GM12878 (cell line): ENCODE measurements around the gene COIL. TPM values are rescaled to one million over a fixed set of nuclear protein-coding genes. Genes with fewer than 3 reads are reported as not detected.

Source experiments
- ATAC-seq: fragments of 200-7000 bp; cut with Tn5 transposase; 3 replicates; pipeline ENCODE4 v1.9.1; 2020; ENCODE audit warnings: mild to moderate bottlenecking, moderate library complexity
- BruUV-seq: library from RNA; stranded (reverse); fragments of 400-500 nt; replicated peaks from 2 replicates; lab custom pipeline; 2021; lab: Mats Ljungman, UMichigan
- CTCF ChIA-PET: fragments of 300-600 bp; sonication (Branson Sonifier 250); formaldehyde crosslinking; extraction: SDS; loops from one replicate; lab custom pipeline; 2021; ENCODE audit warnings: inconsistent platforms; lab: Yijun Ruan, JAX
- POLR2A ChIA-PET: fragments of 350-600 bp; formaldehyde crosslinking; extraction: SDS; loops from one replicate; lab custom pipeline; 2021; ENCODE audit warnings: inconsistent platforms; lab: Charles Lee
- RAD21 ChIA-PET: fragments of 300-600 bp; sonication (Branson Sonifier 250); formaldehyde crosslinking; loops from one replicate; lab custom pipeline; 2023; ENCODE audit warnings: antibody characterized with exemption; ENCODE audit not compliant: unreplicated experiment; lab: Charles Lee
- SMC1A ChIA-PET: fragments of 300-600 bp; sonication (Branson Sonifier 250); formaldehyde crosslinking; loops from one replicate; lab custom pipeline; 2023; ENCODE audit not compliant: unreplicated experiment, uncharacterized antibody; lab: Charles Lee
- DNase-seq: peaks from one replicate; pipeline ENCODE4 v3.0.0-alpha.2; 2011; ENCODE audit warnings: low read depth, low spot score
- FAIRE-seq: peaks from 3 replicates; lab custom pipeline; 2011; peaks lifted over from hg19 to GRCh38; lab: Jason Lieb, UNC
- H2AFZ ChIP-seq: 2 replicates; pipeline ENCODE4 v1.6.0; 2011; ENCODE audit warnings: low read depth, low read length, control low read depth; ENCODE audit not compliant: control insufficient read depth
- H3K27ac ChIP-seq: 2 replicates; pipeline ENCODE4 v1.5.1; 2011; ENCODE audit warnings: control low read depth; ENCODE audit not compliant: control insufficient read depth, insufficient read depth
- H3K27me3 ChIP-seq, 2 experiments: replicated peaks in 1 of 2; 2 replicates each; pipeline versions ENCODE4 v1.6.0 to v1.6.1; 2011; ENCODE audit warnings: low read length in 1 of 2; ENCODE audit not compliant: control insufficient read depth in 2 of 2, insufficient read depth in 2 of 2
- H3K36me3 ChIP-seq, 2 experiments: 2 replicates each; pipeline ENCODE4 v1.5.1; 2011; ENCODE audit warnings: low read length in 1 of 2; ENCODE audit not compliant: control insufficient read depth in 2 of 2, insufficient read depth in 2 of 2
- H3K4me1 ChIP-seq: 2 replicates; pipeline ENCODE4 v1.6.1; 2011; ENCODE audit warnings: mild to moderate bottlenecking, low read length, moderate library complexity, mixed read lengths; ENCODE audit not compliant: control insufficient read depth, insufficient read depth
- H3K4me2 ChIP-seq: 2 replicates; pipeline ENCODE4 v1.6.0; 2011; ENCODE audit warnings: control low read depth; ENCODE audit not compliant: control insufficient read depth, insufficient read depth
- H3K4me3 ChIP-seq: fragments of 200-600 bp; sonication (generic); 2 replicates; pipeline ENCODE4 v1.5.1; 2016
- H3K79me2 ChIP-seq: 2 replicates; pipeline ENCODE4 v1.6.0; 2011; ENCODE audit warnings: low read length; ENCODE audit not compliant: control insufficient read depth, insufficient read depth
- H3K9ac ChIP-seq: 2 replicates; pipeline ENCODE4 v1.8.0; 2011; ENCODE audit warnings: low read length, control low read depth, mixed read lengths; ENCODE audit not compliant: control insufficient read depth, insufficient read depth
- H3K9me3 ChIP-seq: replicated peaks from 3 replicates; pipeline ENCODE4 v1.5.1; 2011; ENCODE audit warnings: mild to moderate bottlenecking, low read length; ENCODE audit not compliant: control insufficient read depth, insufficient read depth
- H4K20me1 ChIP-seq: 2 replicates; pipeline ENCODE4 v1.6.0; 2011; ENCODE audit not compliant: control insufficient read depth, insufficient read depth
- BACH1 ChIP-seq: fragments of 450-650 bp; IDR thresholded peaks from 2 replicates; pipeline ENCODE4 v1.6.1; 2017; ENCODE audit warnings: mild to moderate bottlenecking, borderline replicate concordance
- CREM ChIP-seq: IDR thresholded peaks from 2 replicates; pipeline ENCODE4 v1.6.1; 2014; ENCODE audit warnings: antibody characterized with exemption, low read depth
- E2F4 ChIP-seq: IDR thresholded peaks from 2 replicates; pipeline ENCODE4 v1.6.1; 2012; ENCODE audit warnings: low read depth, low read length, improper control_type of control experiment
- NBN ChIP-seq: fragments of 450-650 bp; IDR thresholded peaks from 2 replicates; pipeline ENCODE4 v1.6.1; 2016
- RELA ChIP-seq: fragments of 450-650 bp; IDR thresholded peaks from 2 replicates; pipeline ENCODE4 v1.8.0; 2014; ENCODE audit warnings: borderline replicate concordance; ENCODE audit not compliant: partially characterized antibody
- SMC3 ChIP-seq: IDR thresholded peaks from 2 replicates; pipeline ENCODE4 v1.6.1; 2011; ENCODE audit warnings: low read length, improper control_type of control experiment, borderline replicate concordance
- SREBF2 ChIP-seq: IDR thresholded peaks from 2 replicates; pipeline ENCODE4 v1.6.1; 2012; ENCODE audit warnings: mild to moderate bottlenecking, low read length
- TCF12 ChIP-seq: IDR thresholded peaks from 2 replicates; pipeline ENCODE4 v1.6.1; 2011; ENCODE audit warnings: low read depth, mild to moderate bottlenecking, low read length
- YY1 ChIP-seq: IDR thresholded peaks from 2 replicates; pipeline ENCODE4 v1.6.1; 2011; ENCODE audit warnings: low read depth, mild to moderate bottlenecking, low read length
- ZNF592 ChIP-seq: fragments of 450-650 bp; IDR thresholded peaks from 2 replicates; pipeline ENCODE4 v1.6.1; 2017; ENCODE audit warnings: mild to moderate bottlenecking, moderate library complexity
- WGBS: methylation state at CpG from one replicate; pipeline ENCODE4 v1.1.6; 2016; ENCODE audit warnings: low lambda C conversion rate; ENCODE audit not compliant: insufficient replicate concordance, insufficient coverage; ENCODE audit errors: missing lambda C conversion rate; 5-methylcytosine and 5-hydroxymethylcytosine counted together
- in situ Hi-C: fragments of 300-500 bp; cut with MboI; formaldehyde crosslinking; loops from 9 replicates; pipeline ENCODE4 v1.14.3; 2018; ENCODE audit warnings: mixed read lengths
- intact Hi-C: fragments of 100-400 bp; cut with micrococcal nuclease; formaldehyde crosslinking; loops from one replicate; pipeline ENCODE4 v1.14.2; 2022; ENCODE audit not compliant: unreplicated experiment
- polyA plus RNA-seq, 11 experiments: library from polyadenylated mRNA; depleted of rRNA in 4 of 11; unstranded in 6 of 11; stranded (reverse) in 5 of 11; fragments of >200 nt; fragmentation: Nextera tagmentation in 4 of 11; fragmentation: Illumina TruSeq in 1 of 11; extraction: Ambion mirVana in 4 of 11; extraction: Trizol in 1 of 11; gene quantifications; 1 replicate in 1 of 11; 2 replicates in 10 of 11; pipeline versions ENCODE4 v1.2.1 to v1.2.3, GENCODE V29; 2011 to 2016; ENCODE audit warnings: inconsistent platforms in 2 of 11, missing spikeins in 2 of 11, low read depth in 1 of 11
- total RNA-seq, 4 experiments: library from RNA; depleted of rRNA in 3 of 4; stranded (reverse); fragments of >200 nt in 3 of 4; fragmentation: Illumina TruSeq in 1 of 4; extraction: Trizol in 1 of 4; gene quantifications; 2 replicates each; pipeline versions ENCODE4 v1.2.1 to v1.2.3, GENCODE V29; 2013 to 2021
- TF ChIP-seq, protein P1 (sequence below): fragments of 450-650 bp; IDR thresholded peaks from 2 replicates; pipeline ENCODE4 v1.6.1; 2017; ENCODE audit warnings: borderline replicate concordance

COIL gene
- total and polyA plus RNA-seq, 10 of the 15 experiments (the other 5 are each of a cell fraction or from before 2014, with no cell fraction given), result 13.7 to 24.3 (median 17.4) TPM

DNA sequence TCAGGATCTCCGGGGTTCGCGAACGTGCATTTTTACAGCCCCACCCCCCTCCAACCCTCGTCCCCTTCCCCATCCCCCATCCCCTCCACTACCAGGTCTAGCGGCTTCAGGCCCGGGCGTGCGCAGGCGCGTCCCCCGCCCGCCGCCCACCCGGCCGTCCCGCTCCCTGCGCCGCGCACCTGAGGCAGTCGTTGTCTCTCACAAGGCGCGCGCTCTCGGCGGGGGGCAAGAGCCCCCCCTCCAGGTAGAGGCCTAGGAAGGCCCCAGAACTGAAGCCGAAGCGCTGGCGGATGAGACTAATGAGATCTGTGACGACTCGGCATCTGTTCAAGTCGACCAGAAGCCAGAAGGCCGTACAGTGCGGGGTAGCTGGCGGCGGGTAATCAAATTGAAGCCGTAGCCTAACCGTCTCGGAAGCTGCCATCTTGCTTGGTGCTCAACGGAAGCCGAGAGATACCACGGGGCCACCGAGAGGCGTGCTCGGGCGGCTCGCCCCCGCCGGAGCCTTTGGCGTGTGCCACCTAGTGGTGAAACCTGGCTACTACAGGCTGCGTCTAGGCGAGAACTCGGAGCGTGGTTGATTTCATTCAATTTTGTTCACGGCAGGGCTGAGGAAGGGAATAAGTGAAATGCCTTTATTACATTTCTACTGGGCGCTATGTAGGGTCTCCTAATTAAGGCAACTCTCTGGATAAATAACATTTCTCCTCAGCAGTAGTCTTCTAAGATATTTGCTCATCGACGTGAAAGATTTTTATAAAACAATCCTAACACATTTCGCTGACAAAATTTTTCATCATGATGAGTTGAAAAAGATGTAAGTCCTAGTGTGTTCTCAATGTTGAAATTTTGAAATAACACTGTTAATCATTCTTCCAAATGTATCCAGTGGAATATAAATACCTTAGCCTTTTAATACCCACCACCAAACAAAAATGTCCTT lies at the start of gene COIL (continued):
- 0 out of 2 replicates have a peak, but pooled peaks have one; percentile 10 for TF ChIP-seq TCF12
- TF ChIP-seq SMC3, result peak; percentile 68
- TF ChIP-seq, protein P1, sequence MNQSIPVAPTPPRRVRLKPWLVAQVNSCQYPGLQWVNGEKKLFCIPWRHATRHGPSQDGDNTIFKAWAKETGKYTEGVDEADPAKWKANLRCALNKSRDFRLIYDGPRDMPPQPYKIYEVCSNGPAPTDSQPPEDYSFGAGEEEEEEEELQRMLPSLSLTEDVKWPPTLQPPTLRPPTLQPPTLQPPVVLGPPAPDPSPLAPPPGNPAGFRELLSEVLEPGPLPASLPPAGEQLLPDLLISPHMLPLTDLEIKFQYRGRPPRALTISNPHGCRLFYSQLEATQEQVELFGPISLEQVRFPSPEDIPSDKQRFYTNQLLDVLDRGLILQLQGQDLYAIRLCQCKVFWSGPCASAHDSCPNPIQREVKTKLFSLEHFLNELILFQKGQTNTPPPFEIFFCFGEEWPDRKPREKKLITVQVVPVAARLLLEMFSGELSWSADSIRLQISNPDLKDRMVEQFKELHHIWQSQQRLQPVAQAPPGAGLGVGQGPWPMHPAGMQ, result no peak
- 0 out of 2 replicates have a peak, but pooled peaks have one; percentile 48 for TF ChIP-seq E2F4
- TF ChIP-seq BACH1, result 0 out of 2 replicates have a peak, but pooled peaks have one; percentile 48

- POLR2A ChIA-PET, result interaction anchor here (0.5 to 0.7 kb wide), 2 partner anchors 10 to 23 kb away, joined by 3 to 5 read pairs; no protein-coding TSS in a partner anchor
- TF ChIP-seq YY1 (no peak), CREM (no peak), RELA (no peak), NBN (no peak), SREBF2 (no peak), ZNF592 (no peak)
These were observed 49.6 kb upstream of the COIL start for GRCh38 chr17:57010487-57010886.

More at GRCh38 chr17:57010487-57010886, 49.6 kb upstream of the COIL start:
- ATAC-seq, result no peak
- Histone ChIP-seq H3K9me3 (no peaks in the 10 kb centered on the region), H3K36me3 (peaks cover 0 to 4% of the 10 kb centered on the region in 2 experiments; a peak in 1 of 4 replicates), H3K27ac (no peak overlapping the region), H4K20me1 (no peaks in the 10 kb centered on the region), H3K9ac (no peak overlapping the region), H3K4me1 (peaks cover 5% of the 10 kb centered on the region), H3K4me2 (peak overlapping the region; percentile 57; the same call in 1 of the 2 replicates), H3K79me2 (no peaks in the 10 kb centered on the region), H3K27me3 (no peaks in the 10 kb centered on the region), H2AFZ (peak overlapping the region; percentile 87), H3K4me3 (no peak overlapping the region)
- ChIA-PET CTCF (interaction anchor here (0.7 to 4.7 kb wide), 14 partner anchors 11 to 373 kb away, joined by 3 to 33 read pairs (median 4); partner anchors contain the start of genes AKAP1 and COIL), RAD21 (interaction anchor here (1.0 to 1.6 kb wide), 5 partner anchors 9 to 191 kb away, joined by 3 to 6 read pairs (median 4); partner anchors contain the start of gene SCPEP1), SMC1A (interaction anchor here (0.9 to 1.8 kb wide), 7 partner anchors 11 to 191 kb away, joined by 3 to 8 read pairs (median 5); no protein-coding TSS in a partner anchor)
- no peak for DNase-seq
- 33% methylated on average over 3 of the region's 3 CpGs for WGBS
- in situ Hi-C loops, result no loop called here
- FAIRE-seq, result no peak
- BruUV-seq, result no TSS peak
- intact Hi-C loops, result no loop called here
